Occipital lobe (tissue), 1 donor: Measurements from ENCODE around the gene XG. TPM values are rescaled to one million over a fixed set of nuclear protein-coding genes. Genes with fewer than 3 reads are reported as not detected.

Source experiments
- total RNA-seq: library from RNA; depleted of rRNA; stranded (reverse); fragments of >200 nt; gene quantifications from one replicate; pipeline ENCODE4 v1.2.3, GENCODE V29; 2014

Gene XG
- total RNA-seq, 1 donor from 2014 or later, result not detected

Other genes starting within 250 kb of the XG start
- gene CD99, start 60.7 kb upstream of the XG start, total RNA-seq, result 7.2 TPM
- 5.9 TPM for gene GYG2, start 76.9 kb downstream of the XG start, total RNA-seq
- gene ARSD, start 177.3 kb downstream of the XG start, total RNA-seq, result 9.2 TPM